Aorta (tissue), 5 donors: ENCODE measurements around the gene HK1. TPM values are rescaled to one million over a fixed set of nuclear protein-coding genes. Genes with fewer than 3 reads are reported as not detected.
"Not testable (repeated sequence)": the region's sequence is repeated elsewhere in the genome, so short reads cannot be mapped to it uniquely, and the experiment has no call there.

Source experiments
- ATAC-seq: fragments of 200-7000 bp; cut with Tn5 transposase; one replicate; pipeline ENCODE4 v1.9.1; 2022; ENCODE audit warnings: moderate library complexity; ENCODE audit not compliant: low FRiP score
- DNase-seq, 2 donors: peaks; one replicate each; pipeline ENCODE4 v3.0.0-alpha.2; 2020
- H3K27ac ChIP-seq, 2 donors: one replicate each; pipeline ENCODE4 v1.5.1; 2013; ENCODE audit warnings: low read length in 2 of 2, mild to moderate bottlenecking in 2 of 2, moderate library complexity in 2 of 2, control low read depth in 1 of 2, inconsistent platforms in 1 of 2, low read depth in 1 of 2
- H3K27me3 ChIP-seq, 2 donors: one replicate each; pipeline ENCODE4 v1.6.1; 2013; ENCODE audit warnings: control low read depth in 1 of 2, low read length in 1 of 2, mild to moderate bottlenecking in 1 of 2, moderate library complexity in 1 of 2; ENCODE audit not compliant: insufficient read depth in 2 of 2, control insufficient read depth in 1 of 2
- H3K36me3 ChIP-seq, 2 donors: one replicate each; pipeline ENCODE4 v1.6.1; 2013; ENCODE audit warnings: control low read depth in 1 of 2, low read length in 1 of 2, mild to moderate bottlenecking in 1 of 2; ENCODE audit not compliant: insufficient read depth in 2 of 2, control insufficient read depth in 1 of 2
- H3K4me1 ChIP-seq, 2 donors: one replicate each; pipeline ENCODE4 v1.6.1; 2013; ENCODE audit warnings: low read length in 2 of 2, control low read depth in 1 of 2, mild to moderate bottlenecking in 1 of 2, moderate library complexity in 1 of 2; ENCODE audit not compliant: insufficient read depth in 2 of 2, control insufficient read depth in 1 of 2
- H3K4me3 ChIP-seq, 2 donors: one replicate each; pipeline ENCODE4 v1.5.1; 2013; ENCODE audit warnings: low read length in 2 of 2, control low read depth in 1 of 2, mild to moderate bottlenecking in 1 of 2
- H3K9me3 ChIP-seq: one replicate; pipeline ENCODE4 v1.6.1; 2013; ENCODE audit warnings: mild to moderate bottlenecking, low read length; ENCODE audit not compliant: control insufficient read depth
- WGBS, 2 donors: extraction: QIAGEN DNeasy Blood & Tissue Kit; methylation state at CpG; one replicate each; pipeline ENCODE4 v1.1.7; 2013; 5-methylcytosine and 5-hydroxymethylcytosine counted together
- intact Hi-C, 2 donors: fragments of 100-400 bp; cut with DNase I; formaldehyde crosslinking; loops; one replicate each; pipeline versions ENCODE4 v1.14.2 to v1.15.0; 2022
- polyA plus RNA-seq, 2 donors: library from polyadenylated mRNA; stranded (reverse); fragments of 200-250 nt; gene quantifications; one replicate each; pipeline ENCODE4 v1.2.3, GENCODE V29; 2013
- total RNA-seq, 2 donors: library from RNA; stranded (reverse); fragmentation: NEBNext Ultra II Directional; extraction: Animal tissue kit (Norgen Biotek cat#: 25700); gene quantifications; one replicate each; pipeline ENCODE4 v1.2.1, GENCODE V29; 2021
- donor health status: healthy with polysubstance abuse.
- donor health status: Bipolar disorder and iron deficiency.
- donor health status: DM: no; HTN: no; CAD: no.
- donor health status: DM: no; HTN: no; CAD: no.
- donor health status: DM: yes; HTN: yes; CAD: no.

HK1 gene
- total and polyA plus RNA-seq, 4 donors, result 41.7 to 133 (median 92.2) TPM

DNA sequence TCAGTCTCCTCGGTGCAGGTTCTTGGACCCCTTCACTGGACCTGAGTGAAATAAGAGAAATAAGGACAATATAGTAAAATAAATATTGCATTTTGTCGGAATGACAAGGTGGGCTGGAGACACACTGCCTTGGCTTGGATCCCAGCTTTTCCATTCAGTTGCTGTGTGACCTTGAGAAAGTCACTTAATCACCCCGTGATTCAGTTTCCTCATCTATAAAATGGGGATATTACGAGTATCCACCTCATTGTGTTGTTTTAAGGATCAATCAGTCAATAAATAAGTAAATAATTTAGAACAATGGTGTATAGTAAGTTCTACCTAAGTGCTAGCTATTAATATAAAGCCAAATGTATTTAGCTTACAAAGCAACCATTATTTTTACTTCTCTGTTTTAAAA is 29.1 kb downstream of the HK1 start:
- DNase-seq (no peak), ATAC-seq (no peak)
- intact Hi-C loops, result no loop called here
- Histone ChIP-seq H3K27me3 (no peaks in the 10 kb centered on the region), H3K4me1 (no peaks in the 10 kb centered on the region), H3K27ac (no peak overlapping the region), H3K9me3 (no peaks in the 10 kb centered on the region), H3K36me3 (no peaks in the 10 kb centered on the region), H3K4me3 (no peak overlapping the region)
- WGBS, 2 donors, result 86 to 88% methylated on average over 4 of the region's 4 CpGs

DNA sequence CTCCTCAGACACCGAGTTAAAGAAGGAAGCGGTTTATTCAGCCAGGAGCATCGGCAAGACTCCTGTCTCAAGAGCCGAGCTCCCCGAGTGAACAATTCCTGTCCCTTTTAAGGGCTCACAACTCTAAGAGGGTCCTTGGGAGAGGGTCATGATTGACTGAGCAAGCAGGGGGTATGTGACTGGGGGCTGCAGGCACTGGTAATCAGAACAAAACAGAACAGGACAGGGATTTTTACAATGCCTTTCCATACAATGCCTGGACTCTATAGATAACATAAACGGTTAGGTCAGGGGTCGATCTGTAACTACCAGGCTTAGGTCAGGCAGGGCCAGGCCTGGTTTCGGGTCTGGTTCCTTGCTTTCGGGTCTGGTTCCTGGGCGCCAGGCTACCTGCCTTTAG is 30.0 kb downstream of the HK1 start:
- intact Hi-C loops, DNase-seq, H3K36me3 ChIP-seq, ATAC-seq, H3K4me3 ChIP-seq, H3K4me1 ChIP-seq, H3K9me3 ChIP-seq, H3K27ac ChIP-seq, H3K27me3 ChIP-seq: not testable (repeated sequence)
- 94 to 98% methylated on average over 10 of the region's 10 CpGs for WGBS, 2 donors

DNA sequence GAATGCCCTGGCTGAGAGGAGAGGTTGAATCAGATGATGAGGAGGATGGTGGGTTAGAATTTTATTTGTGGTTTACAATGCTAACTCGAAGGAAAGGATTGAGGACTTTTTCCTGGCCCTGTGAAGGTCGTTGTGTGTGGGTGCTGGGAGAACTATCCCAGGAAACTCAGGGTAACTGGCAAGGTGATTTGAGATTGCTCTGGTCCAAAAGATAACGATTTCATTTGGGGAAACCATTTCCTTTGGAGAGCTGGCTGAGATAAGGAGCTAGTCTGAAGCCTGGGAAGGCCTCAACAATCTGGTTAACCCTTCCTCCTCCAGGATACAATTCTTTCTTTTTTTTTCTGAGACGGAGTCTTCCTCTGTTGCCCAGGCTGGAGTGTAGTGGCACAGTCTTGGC is 33.0 kb downstream of the HK1 start:
- H3K9me3 ChIP-seq, result no peaks in the 10 kb centered on the region
- ATAC-seq (no peak), DNase-seq (no peak)
- H3K27ac ChIP-seq, result no peak overlapping the region
- no peaks in the 10 kb centered on the region for H3K27me3 ChIP-seq
- no peaks in the 10 kb centered on the region for H3K36me3 ChIP-seq
- no peaks in the 10 kb centered on the region for H3K4me1 ChIP-seq
- WGBS, 2 donors, result 23 to 28% methylated on average over 4 of the region's 4 CpGs
- intact Hi-C loops, result no loop called here
- no peak overlapping the region for H3K4me3 ChIP-seq

DNA sequence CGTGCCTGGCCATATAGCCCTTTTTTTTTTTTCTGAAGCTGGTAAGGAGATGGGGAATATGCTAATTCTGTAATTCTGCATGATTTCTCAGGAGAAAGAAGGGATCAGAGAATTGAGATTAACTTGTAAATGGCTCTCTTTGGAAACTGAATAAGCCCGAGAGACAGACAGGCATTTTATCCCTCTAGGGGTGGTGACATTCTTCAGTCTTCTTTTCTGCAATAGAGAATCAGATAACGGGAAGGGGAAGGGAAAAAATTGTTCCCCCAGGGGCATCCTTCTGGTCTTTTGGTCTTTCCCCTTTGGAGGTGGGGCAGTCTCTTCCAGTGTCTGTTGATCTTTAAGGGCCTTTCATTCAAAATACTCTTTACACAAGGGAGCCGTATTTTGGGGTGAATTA is 34.2 kb downstream of the HK1 start:
- Histone ChIP-seq H3K36me3 (no peaks in the 10 kb centered on the region), H3K27ac (no peak overlapping the region), H3K27me3 (no peaks in the 10 kb centered on the region), H3K9me3 (no peaks in the 10 kb centered on the region), H3K4me1 (no peaks in the 10 kb centered on the region), H3K4me3 (no peak overlapping the region)
- no peak for DNase-seq
- no peak for ATAC-seq
- 85 to 92% methylated on average over 4 of the region's 4 CpGs for WGBS, 2 donors
- intact Hi-C loops, result no loop called here

DNA sequence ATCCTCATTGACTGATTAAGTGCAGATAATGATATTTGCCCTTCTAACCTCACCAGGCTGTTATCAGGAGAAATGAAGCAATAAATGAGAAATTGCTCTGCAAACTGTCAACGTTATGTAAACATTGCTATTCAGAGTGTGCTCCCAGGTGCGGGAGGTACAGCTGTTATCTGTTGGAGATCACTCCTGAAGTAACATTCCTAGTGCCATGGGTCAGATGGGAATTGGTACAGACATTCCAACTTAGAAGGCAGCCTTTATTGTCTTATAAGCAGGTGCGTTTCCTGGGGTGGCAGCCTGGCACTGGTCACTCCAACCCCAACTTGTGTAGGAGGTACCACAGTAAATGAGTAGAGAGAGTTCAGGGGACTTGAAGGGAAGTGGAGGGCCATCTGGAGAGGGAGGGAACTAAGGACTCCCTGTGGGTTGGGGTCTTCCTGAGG is 36.8 kb downstream of the HK1 start:
- intact Hi-C loops, result loop anchor here (5.0 kb wide), 4 partner anchors 62 to 78 kb away; no protein-coding TSS in a partner anchor
- WGBS, 2 donors, result 92 to 94% methylated on average over 3 of the region's 3 CpGs

DNA sequence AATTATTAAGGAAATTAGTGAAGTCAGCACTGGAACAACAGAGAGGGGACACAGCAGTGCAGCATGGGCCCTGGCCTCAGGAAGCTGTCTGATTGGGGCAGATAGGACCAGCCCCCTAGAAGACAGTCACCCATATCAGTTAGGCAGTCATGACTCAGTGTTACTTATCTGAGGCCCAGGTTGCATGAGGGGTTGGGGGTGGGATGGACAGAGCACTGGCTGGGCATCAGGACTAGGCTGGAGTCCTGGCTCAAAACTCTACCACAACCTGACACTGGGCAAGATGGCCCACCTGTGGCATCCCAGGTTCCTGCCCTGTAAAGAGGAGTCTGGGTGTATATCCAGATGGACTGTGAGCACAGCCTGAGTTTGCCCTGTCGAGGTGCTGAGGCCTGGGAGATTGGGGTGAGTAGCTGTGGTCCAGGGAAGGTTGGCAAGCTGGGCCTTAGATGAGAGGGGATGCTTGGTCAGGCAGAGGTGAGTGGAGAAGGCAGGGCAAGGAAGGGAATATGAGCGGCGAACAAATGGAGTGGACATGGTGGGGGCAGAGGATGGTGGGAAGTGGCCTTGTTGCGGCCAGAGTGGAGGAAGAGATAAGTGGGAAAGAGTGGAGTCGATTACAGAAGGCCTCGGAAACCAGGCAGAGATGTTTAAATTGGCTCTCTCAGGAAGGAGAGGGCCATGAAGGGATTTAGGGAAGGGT is 37.5 kb downstream of the HK1 start:
- Histone ChIP-seq H3K4me1 (no peaks in the 10 kb centered on the region), H3K27ac (no peak overlapping the region), H3K4me3 (no peak overlapping the region), H3K27me3 (no peaks in the 10 kb centered on the region), H3K36me3 (no peaks in the 10 kb centered on the region), H3K9me3 (no peaks in the 10 kb centered on the region)
- 92 to 96% methylated on average over 6 of the region's 6 CpGs for WGBS, 2 donors
- ATAC-seq (no peak), DNase-seq (no peak)
- intact Hi-C loops, result loop anchor here (5.0 kb wide), 4 partner anchors 62 to 78 kb away; no protein-coding TSS in a partner anchor

More for the DNA sequence above, 36.8 kb downstream of the HK1 start:
- Histone ChIP-seq H3K9me3 (no peaks in the 10 kb centered on the region), H3K36me3 (no peaks in the 10 kb centered on the region), H3K4me3 (no peak overlapping the region), H3K27ac (no peak overlapping the region), H3K4me1 (no peaks in the 10 kb centered on the region), H3K27me3 (no peaks in the 10 kb centered on the region)
- no peak for DNase-seq
- no peak for ATAC-seq

DNA sequence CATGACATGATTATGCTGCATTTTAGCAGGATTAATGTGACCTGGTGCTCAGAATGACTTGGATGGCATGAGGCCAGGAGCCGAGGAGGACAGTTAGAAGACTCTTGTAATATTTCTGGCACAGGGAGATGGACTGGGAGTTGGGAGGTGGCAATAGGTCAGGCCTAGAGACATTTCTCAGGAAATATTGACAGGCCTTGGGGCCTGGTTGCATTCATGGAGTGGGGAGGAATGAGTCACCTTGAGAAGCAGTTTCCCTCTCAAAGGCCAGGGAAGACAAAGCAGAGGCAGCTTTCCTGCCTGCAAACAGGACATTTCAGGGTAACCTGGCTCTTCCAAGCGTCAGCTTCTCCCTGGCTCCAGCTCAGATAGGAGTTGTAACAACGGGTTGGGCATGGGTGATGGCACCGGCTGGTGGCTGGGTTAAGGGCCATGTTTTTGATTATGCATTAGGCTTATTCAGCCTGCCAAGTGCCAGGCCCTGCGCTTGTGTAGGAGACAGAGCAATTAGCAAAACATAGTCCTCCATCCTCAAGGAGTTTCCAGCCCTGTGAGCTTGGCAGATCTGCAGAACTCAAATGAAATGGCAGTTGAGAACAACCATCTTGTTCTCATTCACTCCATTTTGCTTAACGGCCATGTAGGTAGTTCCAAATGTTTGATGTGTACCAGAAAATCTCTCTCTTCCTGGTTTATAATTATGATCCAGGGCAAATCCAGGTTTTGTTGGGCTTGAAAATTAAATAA is 38.2 kb downstream of the HK1 start:
- ATAC-seq (no peak), DNase-seq (no peak)
- H3K27me3 ChIP-seq, result no peaks in the 10 kb centered on the region
- H3K4me1 ChIP-seq, result peaks cover 0 to 4% of the 10 kb centered on the region in 2 donors
- H3K9me3 ChIP-seq, result no peaks in the 10 kb centered on the region
- H3K36me3 ChIP-seq, result no peaks in the 10 kb centered on the region
- WGBS, 2 donors, result 90% methylated on average over 6 of the region's 6 CpGs
- intact Hi-C loops, result loop anchor here (5.0 kb wide), 4 partner anchors 61 to 79 kb away; no protein-coding TSS in a partner anchor
- H3K4me3 ChIP-seq, result no peak overlapping the region
- no peak overlapping the region for H3K27ac ChIP-seq

DNA sequence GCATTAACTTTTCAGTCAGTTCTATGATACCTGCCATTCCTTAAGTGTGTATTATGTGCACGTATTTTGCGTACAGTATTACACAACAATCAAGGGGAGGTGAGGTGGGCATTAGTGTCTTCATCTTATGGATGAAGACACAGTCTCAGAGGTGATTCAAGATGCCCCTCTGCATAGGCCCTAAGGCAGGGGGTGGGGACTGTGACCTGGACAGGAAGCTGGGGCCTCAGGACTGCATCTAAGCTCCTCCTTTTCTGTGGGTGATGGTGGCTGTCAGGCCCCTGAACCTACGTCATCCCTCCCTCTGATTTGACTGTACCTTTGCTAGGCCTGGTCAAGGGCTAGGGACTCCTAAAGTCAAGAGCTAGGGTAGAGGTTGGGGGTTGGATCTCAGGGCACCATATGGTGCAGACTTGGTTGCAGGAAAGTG is 38.9 kb downstream of the HK1 start:
- intact Hi-C loops, result loop anchor here (5.0 kb wide), 4 partner anchors 60 to 80 kb away; no protein-coding TSS in a partner anchor

More for the DNA sequence above, 38.9 kb downstream of the HK1 start:
- Histone ChIP-seq H3K27ac (peak overlapping the region in 1 of 2 donors; percentile 29), H3K4me3 (no peak overlapping the region), H3K9me3 (no peaks in the 10 kb centered on the region), H3K36me3 (no peaks in the 10 kb centered on the region), H3K4me1 (peaks cover 0 to 6% of the 10 kb centered on the region in 2 donors), H3K27me3 (no peaks in the 10 kb centered on the region)
- DNase-seq (no peak), ATAC-seq (no peak)
- 91 to 92% methylated on average over 3 of the region's 3 CpGs for WGBS, 2 donors
